IPS-18a (cell line): Measurements from ENCODE around the gene JMJD1C.

Experiments
- H3K27ac ChIP-seq: one replicate; pipeline ENCODE4 v1.5.1; 2013; ENCODE audit warnings: low read length
- H3K27me3 ChIP-seq: one replicate; pipeline ENCODE4 v1.6.1; 2013; ENCODE audit warnings: mild to moderate bottlenecking, low read length; ENCODE audit not compliant: control insufficient read depth, insufficient read depth
- H3K36me3 ChIP-seq: one replicate; pipeline ENCODE4 v1.6.1; 2013; ENCODE audit warnings: low read depth, low read length; ENCODE audit not compliant: control insufficient read depth
- H3K4me1 ChIP-seq: one replicate; pipeline ENCODE4 v1.6.1; 2013; ENCODE audit warnings: low read depth, low read length; ENCODE audit not compliant: control insufficient read depth
- H3K4me3 ChIP-seq: one replicate; pipeline ENCODE4 v1.5.1; 2013; ENCODE audit warnings: low read length
- H3K9ac ChIP-seq: one replicate; pipeline ENCODE4 v1.6.1; 2013; ENCODE audit warnings: mild to moderate bottlenecking, low read length, moderate library complexity
- H3K9me3 ChIP-seq: one replicate; pipeline ENCODE4 v1.6.1; 2013; ENCODE audit warnings: low read depth, low read length; ENCODE audit not compliant: control insufficient read depth

JMJD1C gene

DNA sequence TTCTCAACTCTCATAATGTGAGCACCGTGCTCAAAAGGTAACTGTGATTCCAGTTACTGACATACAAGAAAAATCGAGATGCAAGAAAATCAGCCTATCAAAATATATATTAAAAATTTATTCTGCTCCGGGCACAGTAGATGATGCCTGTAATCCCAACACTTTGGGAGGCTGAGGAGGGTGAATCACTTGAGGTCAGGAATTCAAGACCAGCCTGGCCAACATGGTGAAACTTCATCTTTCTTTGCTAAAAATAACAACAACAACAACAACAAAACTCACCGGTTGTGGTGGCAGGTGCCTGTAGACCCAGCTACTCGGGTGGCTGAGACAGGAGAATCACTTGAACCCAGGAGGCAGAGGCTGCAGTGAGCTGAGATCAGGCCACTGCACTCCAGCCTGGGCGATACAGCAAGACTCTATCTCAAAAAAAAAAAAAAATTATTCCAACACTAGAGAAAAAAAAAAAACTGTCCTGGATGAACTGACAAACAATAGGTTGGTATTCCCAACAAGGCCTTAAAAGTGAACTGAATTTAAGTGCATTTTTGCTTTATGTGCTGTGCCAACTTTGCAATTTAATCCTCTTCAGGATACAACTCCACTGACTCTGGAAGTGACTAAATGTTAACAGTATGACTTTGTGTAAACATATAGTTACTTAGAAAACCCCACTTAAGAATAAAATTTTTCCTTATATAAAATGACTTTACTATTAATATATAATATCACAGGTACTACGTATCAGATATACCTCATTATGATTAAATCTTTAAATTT is 51.1 kb downstream of the JMJD1C start:
- no peak overlapping the region for H3K9ac ChIP-seq
- H3K4me1 ChIP-seq, result peaks cover 22% of the 10 kb centered on the region
- H3K27ac ChIP-seq, result no peak overlapping the region
- H3K36me3 ChIP-seq, result no peaks in the 10 kb centered on the region
- no peaks in the 10 kb centered on the region for H3K9me3 ChIP-seq
- H3K27me3 ChIP-seq, result no peaks in the 10 kb centered on the region
- no peak overlapping the region for H3K4me3 ChIP-seq

- Histone ChIP-seq H3K9ac (no peak overlapping the region), H3K4me1 (peaks cover 22% of the 10 kb centered on the region), H3K27ac (no peak overlapping the region), H3K36me3 (no peaks in the 10 kb centered on the region), H3K27me3 (no peaks in the 10 kb centered on the region), H3K9me3 (no peaks in the 10 kb centered on the region), H3K4me3 (no peak overlapping the region)
Measured at GRCh38 chr10:63413429-63413828, 52.3 kb downstream of the JMJD1C start.

DNA sequence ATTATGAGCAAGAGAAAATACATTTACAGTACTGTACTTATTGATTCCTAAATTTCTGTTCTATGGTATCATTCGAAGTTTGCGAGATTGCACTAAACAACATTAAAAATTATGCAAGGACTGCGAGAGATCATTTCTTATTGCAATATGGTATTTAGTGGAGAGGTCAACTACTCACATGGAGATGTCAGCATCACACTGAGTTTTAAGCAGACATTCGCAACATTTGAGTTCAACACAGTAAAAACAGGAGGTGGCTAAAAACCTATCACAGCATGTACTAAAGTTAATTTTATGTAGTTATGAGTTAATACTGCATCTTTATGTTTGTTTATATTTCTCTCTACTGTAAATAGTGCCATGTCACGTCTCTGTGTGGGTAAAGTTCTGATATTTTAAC is 53.5 kb downstream of the JMJD1C start:
- Histone ChIP-seq H3K27me3 (no peaks in the 10 kb centered on the region), H3K9ac (no peak overlapping the region), H3K36me3 (no peaks in the 10 kb centered on the region), H3K4me3 (no peak overlapping the region), H3K4me1 (peaks cover 16% of the 10 kb centered on the region), H3K27ac (no peak overlapping the region), H3K9me3 (no peaks in the 10 kb centered on the region)

DNA sequence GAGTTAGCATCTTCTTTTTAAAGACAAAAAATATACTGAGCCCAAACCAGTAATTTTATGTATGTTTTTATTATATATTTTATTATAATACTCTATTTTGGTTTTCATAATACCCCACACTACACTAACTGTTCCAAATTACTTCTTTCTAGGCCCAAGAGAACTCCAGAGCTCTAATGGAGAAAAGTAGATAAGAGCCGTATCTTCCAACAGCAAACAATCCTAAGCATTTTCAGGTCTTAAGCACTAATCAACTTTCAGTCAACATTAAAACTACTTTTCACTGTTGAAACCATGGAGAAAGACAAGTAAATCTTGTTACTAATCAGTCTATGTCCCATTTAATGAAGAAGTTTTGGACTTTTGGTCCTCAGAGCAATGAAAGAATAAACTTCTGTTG is 55.1 kb downstream of the JMJD1C start:
- Histone ChIP-seq H3K9me3 (no peaks in the 10 kb centered on the region), H3K36me3 (no peaks in the 10 kb centered on the region), H3K4me1 (peaks cover 2% of the 10 kb centered on the region), H3K27ac (no peak overlapping the region), H3K9ac (no peak overlapping the region), H3K27me3 (no peaks in the 10 kb centered on the region), H3K4me3 (no peak overlapping the region)

GRCh38 chr10:63409465-63410027 is 56.2 kb downstream of the JMJD1C start:
- Histone ChIP-seq H3K9ac (no peak overlapping the region), H3K27me3 (no peaks in the 10 kb centered on the region), H3K27ac (no peak overlapping the region), H3K36me3 (no peaks in the 10 kb centered on the region), H3K4me3 (no peak overlapping the region), H3K4me1 (no peaks in the 10 kb centered on the region), H3K9me3 (no peaks in the 10 kb centered on the region)

GRCh38 chr10:63407136-63407662 is 58.6 kb downstream of the JMJD1C start:
- Histone ChIP-seq H3K27ac (no peak overlapping the region), H3K27me3 (no peaks in the 10 kb centered on the region), H3K9ac (no peak overlapping the region), H3K4me3 (no peak overlapping the region), H3K36me3 (no peaks in the 10 kb centered on the region), H3K4me1 (no peaks in the 10 kb centered on the region), H3K9me3 (no peaks in the 10 kb centered on the region)

GRCh38 chr10:63396133-63396761 is 69.5 kb downstream of the JMJD1C start:
- no peak overlapping the region for H3K27ac ChIP-seq

GRCh38 chr10:63393050-63393449 is 72.7 kb downstream of the JMJD1C start:
- H3K36me3 ChIP-seq, result no peaks in the 10 kb centered on the region

More at GRCh38 chr10:63396133-63396761, 69.5 kb downstream of the JMJD1C start:
- Histone ChIP-seq H3K4me1 (no peaks in the 10 kb centered on the region), H3K4me3 (no peak overlapping the region), H3K36me3 (no peaks in the 10 kb centered on the region), H3K9me3 (no peaks in the 10 kb centered on the region), H3K27me3 (no peaks in the 10 kb centered on the region), H3K9ac (no peak overlapping the region)

DNA sequence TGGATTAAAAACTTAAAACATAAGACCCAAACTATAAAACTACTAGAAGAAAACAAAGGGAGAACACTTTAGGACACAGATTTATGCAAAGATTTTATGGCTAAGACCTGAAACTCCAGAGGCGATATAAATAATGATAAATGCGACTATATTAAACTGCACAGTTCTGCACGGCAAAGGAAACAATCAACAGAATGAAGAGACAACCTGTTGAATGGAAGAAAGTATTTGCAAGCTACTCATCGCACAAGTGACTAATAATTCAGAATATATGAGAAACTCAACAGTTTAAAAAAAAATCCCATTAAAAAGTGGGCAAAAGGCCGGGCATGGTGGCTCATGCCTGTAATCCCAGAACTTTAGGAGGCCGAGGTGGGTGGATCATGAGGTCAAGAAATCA is 73.6 kb downstream of the JMJD1C start:
- H3K36me3 ChIP-seq, result no peaks in the 10 kb centered on the region
- H3K9me3 ChIP-seq, result no peaks in the 10 kb centered on the region
- H3K27me3 ChIP-seq, result no peaks in the 10 kb centered on the region
- H3K4me1 ChIP-seq, result no peaks in the 10 kb centered on the region
- no peak overlapping the region for H3K27ac ChIP-seq
- no peak overlapping the region for H3K4me3 ChIP-seq
- no peak overlapping the region for H3K9ac ChIP-seq

More at GRCh38 chr10:63393050-63393449, 72.7 kb downstream of the JMJD1C start:
- Histone ChIP-seq H3K27me3 (no peaks in the 10 kb centered on the region), H3K9ac (no peak overlapping the region), H3K4me1 (no peaks in the 10 kb centered on the region), H3K4me3 (no peak overlapping the region), H3K27ac (no peak overlapping the region), H3K9me3 (no peaks in the 10 kb centered on the region)

DNA sequence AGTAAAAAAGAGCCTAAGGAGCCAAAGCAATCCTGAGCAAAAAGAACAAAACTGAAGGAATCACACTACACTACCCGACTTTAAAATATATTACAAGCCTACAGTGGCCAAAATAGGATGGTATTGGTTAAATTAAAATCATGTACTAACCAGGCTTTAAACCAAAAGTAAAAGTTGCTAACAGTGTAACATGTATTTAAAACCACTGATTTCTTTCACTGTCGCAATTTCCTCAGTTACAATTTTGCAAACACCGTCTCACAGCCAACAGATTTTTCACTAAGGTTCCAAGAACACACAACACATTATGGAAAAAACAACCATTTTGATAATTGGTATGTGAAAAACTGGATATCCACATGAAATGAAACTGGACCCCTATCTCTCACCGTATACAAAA is 74.0 kb downstream of the JMJD1C start:
- H3K4me3 ChIP-seq, result no peak overlapping the region
- H3K9me3 ChIP-seq, result no peaks in the 10 kb centered on the region
- H3K27ac ChIP-seq, result no peak overlapping the region
- no peak overlapping the region for H3K9ac ChIP-seq
- no peaks in the 10 kb centered on the region for H3K4me1 ChIP-seq
- no peaks in the 10 kb centered on the region for H3K27me3 ChIP-seq
- no peaks in the 10 kb centered on the region for H3K36me3 ChIP-seq

DNA sequence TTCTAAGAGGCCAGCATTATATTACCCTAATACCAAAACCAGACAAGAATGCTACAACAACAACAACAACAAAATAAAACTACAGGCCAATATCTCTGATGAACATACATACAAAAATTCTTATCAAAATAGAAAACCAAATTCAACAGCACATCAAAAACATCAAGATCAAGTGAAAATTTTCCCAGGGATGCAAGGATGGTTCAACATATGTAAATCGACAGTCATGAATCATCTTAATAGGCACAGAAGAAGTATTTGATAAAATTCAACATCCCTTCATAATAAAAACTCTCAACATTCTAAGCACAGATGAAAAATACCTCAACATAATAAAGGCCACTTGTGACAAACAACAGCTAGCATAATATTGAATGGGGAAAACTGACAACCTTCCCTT is 75.3 kb downstream of the JMJD1C start:
- no peaks in the 10 kb centered on the region for H3K9me3 ChIP-seq
- no peak overlapping the region for H3K27ac ChIP-seq
- no peaks in the 10 kb centered on the region for H3K4me1 ChIP-seq
- no peak overlapping the region for H3K9ac ChIP-seq
- H3K27me3 ChIP-seq, result no peaks in the 10 kb centered on the region
- H3K36me3 ChIP-seq, result no peaks in the 10 kb centered on the region
- H3K4me3 ChIP-seq, result no peak overlapping the region
